Measurements from ENCODE around the gene DISP2.
A peak's percentile ranks its signal among the peaks of the same experiment; 100 is the strongest.

DISP2 gene

GRCh38 chr15:40344631-40345120 is 13.3 kb upstream of the DISP2 start:
- DNase-seq, result peak; percentile 73

GRCh38 chr15:40345225-40345866 is 12.7 kb upstream of the DISP2 start:
- DNase-seq, result no peak

- no peak for DNase-seq
Observed at GRCh38 chr15:40345867-40346578, 12.0 kb upstream of the DISP2 start.

GRCh38 chr15:40346579-40347558 is 11.2 kb upstream of the DISP2 start:
- DNase-seq, result no peak

- DNase-seq, result no peak
Observed at GRCh38 chr15:40347559-40348473, 10.2 kb upstream of the DISP2 start.

GRCh38 chr15:40348474-40348870 is 9.5 kb upstream of the DISP2 start:
- no peak for DNase-seq

- no peak for DNase-seq
Observed at GRCh38 chr15:40349163-40349562, 8.9 kb upstream of the DISP2 start.

GRCh38 chr15:40352281-40352901 is 5.6 kb upstream of the DISP2 start:
- DNase-seq, result no peak

- DNase-seq, result no peak
Observed at GRCh38 chr15:40353697-40354096, 4.3 kb upstream of the DISP2 start.

- no peak for DNase-seq
Observed at GRCh38 chr15:40354408-40355171, 3.4 kb upstream of the DISP2 start.

GRCh38 chr15:40355976-40356585 is 1.9 kb upstream of the DISP2 start:
- no peak for DNase-seq

- no peak for DNase-seq
Observed at GRCh38 chr15:40357246-40357645, 773 bp upstream of the DISP2 start.

- no peak for DNase-seq
Observed at GRCh38 chr15:40358471-40359353, 693 bp downstream of the DISP2 start.

GRCh38 chr15:40360015-40360414 is 2.0 kb downstream of the DISP2 start:
- DNase-seq, result no peak

- no peak for DNase-seq
Observed at GRCh38 chr15:40361640-40362039, 3.6 kb downstream of the DISP2 start.

- no peak for DNase-seq
Observed at GRCh38 chr15:40363611-40364010, 5.6 kb downstream of the DISP2 start.

- DNase-seq, result no peak
Observed at GRCh38 chr15:40364251-40364650, 6.2 kb downstream of the DISP2 start.

GRCh38 chr15:40365016-40365415 is 7.0 kb downstream of the DISP2 start:
- no peak for DNase-seq
